NCI-H748 treated with DMSO at 0.1 percent for 48 hours (cell line): ENCODE data around the gene ARRB1.
"Not testable (repeated sequence)": the region's sequence is repeated elsewhere in the genome, so short reads cannot be mapped to it uniquely, and the experiment has no call there.

Experiments
- DNase-seq: peaks from one replicate; lab custom pipeline; 2025; lab: John Stamatoyannopoulos, UW

ARRB1 gene

DNA sequence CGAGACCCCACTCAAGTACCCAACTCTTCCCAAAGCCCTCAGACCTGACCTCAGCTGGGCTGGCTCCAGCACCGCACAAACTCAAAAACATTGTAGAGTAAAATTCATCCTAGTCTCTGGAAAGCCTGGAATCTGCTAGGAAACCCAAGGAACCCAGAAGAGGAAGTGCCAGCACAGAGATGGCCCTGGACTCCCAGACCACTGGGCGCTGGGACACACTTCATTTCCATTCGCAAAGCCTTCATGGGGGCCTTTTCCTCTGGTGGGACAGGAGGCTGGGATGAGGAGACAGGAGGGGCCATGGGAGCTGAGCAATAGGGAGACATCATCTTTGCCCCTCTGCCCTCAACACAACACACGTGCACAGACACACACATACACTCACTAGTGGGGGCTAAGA, 30.8 kb downstream of the ARRB1 start:
- DNase-seq = no peak

GRCh38 chr11:75320046-75320618, 31.3 kb downstream of the ARRB1 start:
- DNase-seq = no peak

- no peak for DNase-seq
Observed at GRCh38 chr11:75319035-75319877, 32.2 kb downstream of the ARRB1 start.

DNA sequence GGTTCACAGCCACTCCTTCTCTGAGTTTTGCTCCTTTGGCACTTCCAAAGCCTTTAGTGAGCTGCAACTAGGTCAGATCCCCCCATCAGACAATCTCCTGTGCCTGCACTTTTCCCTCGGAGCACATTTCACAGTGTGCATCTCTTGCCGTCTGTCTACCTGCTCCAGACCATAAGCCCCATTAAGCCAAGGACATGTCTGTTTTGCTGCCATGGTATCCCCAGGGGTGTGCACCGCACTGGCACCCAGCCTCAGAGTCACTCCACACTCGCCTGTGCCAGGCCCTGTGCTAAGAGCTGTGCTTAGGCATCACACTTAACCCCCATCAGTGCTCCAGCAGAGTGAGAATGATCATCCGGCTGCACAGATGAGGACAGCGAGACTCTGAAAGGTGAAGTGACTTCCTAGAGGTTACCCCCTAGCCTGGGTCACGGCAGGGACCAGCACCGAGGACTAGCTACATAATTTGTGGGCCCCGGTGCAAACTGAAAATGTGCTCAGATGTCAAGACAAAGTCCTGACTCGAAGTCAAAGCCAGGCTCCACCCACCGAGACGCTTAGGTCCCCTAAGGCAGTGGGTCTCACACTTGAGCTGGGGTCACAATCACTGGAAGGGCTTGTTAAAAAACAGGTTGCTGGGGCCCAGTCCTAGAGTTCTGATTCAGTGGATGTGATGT, 33.9 kb downstream of the ARRB1 start:
- DNase-seq = no peak

GRCh38 chr11:75315439-75315805, 36.0 kb downstream of the ARRB1 start:
- no peak for DNase-seq

DNA sequence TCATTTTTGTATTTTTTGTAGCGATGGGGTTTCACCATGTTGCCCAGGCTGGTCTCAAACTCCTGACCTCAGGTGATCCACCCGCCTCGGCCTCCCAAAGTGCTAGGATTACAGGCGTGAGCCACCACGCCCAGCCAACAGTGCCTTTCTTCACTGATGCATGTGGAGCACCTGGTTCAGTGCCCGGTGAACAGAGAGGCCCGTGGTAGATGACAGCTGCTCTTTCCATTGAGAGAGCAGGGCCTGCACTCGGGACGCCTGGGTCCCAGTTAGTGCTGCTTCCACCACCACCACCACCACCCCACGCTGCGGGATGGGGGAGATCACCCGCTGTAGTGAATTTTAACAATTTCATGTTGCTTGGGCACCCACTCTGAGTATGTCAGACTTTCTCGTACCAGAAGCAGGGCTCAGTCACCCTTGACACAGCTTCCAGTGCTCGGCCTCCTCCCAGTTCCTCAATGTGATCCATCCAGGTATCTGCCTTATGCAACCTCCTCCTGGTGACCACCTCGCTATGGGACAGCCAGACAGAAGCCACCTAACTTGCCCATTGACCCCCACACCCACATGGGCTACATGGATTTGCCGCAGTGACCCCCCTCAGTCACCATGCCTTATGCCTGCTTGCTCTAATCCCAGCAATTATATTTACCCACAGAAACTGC, 36.6 kb downstream of the ARRB1 start:
- DNase-seq = no peak

- DNase-seq = no peak
Observed at GRCh38 chr11:75313513-75314272, 37.8 kb downstream of the ARRB1 start.

- DNase-seq = no peak
Observed at GRCh38 chr11:75312346-75312745, 39.1 kb downstream of the ARRB1 start.

DNA sequence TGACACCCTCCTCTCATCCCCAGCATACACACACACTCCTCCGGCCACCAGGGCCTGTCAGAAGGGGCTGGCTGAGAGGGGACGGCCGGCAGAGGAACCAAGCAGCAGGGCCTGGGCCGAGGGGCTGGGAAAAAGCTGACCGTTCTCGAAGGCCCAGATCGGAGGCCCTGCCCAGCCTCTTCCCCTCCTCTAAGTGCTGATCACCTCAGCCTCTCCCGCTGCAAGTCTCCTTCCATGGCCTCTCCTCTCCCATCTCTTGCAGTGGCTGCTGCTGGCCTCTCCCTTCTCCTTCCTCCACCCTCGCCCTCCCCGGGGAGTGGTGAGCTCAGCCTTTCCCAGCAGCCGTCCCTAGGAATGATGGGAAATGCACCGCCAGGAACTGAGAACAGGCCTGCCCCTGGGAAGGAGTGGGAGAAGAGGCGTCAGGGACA, 39.6 kb downstream of the ARRB1 start:
- DNase-seq = no peak

GRCh38 chr11:75308986-75309385, 42.5 kb downstream of the ARRB1 start:
- no peak for DNase-seq

- DNase-seq = no peak
Observed at GRCh38 chr11:75308116-75308515, 43.3 kb downstream of the ARRB1 start.

- DNase-seq = no peak
Observed at GRCh38 chr11:75307058-75307457, 44.4 kb downstream of the ARRB1 start.

- no peak for DNase-seq
Observed at GRCh38 chr11:75306529-75306928, 44.9 kb downstream of the ARRB1 start.

DNA sequence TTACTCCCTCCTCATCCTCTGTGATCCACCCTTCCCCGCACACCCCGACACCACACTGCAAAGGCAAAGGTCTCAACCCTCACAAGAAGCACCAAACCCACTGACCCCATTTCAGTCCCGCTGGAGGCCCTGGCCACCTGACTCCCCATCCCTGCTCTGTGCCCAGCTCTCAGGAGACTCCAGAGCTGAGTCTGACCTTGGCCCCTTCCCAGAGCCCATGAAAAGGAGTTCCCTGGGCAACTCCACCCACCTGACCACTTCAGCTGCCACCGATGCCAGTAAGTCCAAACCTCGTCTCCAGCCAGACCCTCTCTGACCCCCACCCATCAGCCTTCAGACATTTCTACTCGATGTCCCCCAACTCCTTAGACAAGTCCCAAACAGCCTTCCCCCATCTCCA, 45.5 kb downstream of the ARRB1 start:
- no peak for DNase-seq

- no peak for DNase-seq
Observed at GRCh38 chr11:75305452-75305851, 46.0 kb downstream of the ARRB1 start.

DNA sequence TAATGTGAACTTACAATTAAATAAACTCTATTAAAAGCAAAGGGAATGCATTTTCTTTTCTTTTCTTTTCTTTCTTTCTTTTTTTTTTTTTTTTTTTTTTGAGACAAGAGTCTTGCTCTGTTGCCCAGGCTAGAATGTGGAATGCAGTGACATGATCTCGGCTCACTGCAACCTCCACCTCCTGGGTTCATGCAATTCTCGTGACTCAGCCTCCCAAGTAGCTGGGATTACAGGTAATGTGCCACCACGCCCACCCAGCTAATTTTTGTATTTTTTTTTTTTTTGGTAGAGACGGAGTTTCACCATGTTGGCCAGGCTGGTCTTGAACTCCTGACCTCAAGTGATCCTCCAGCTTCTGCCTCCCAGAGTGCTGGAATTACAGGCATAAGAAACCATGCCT, 46.5 kb downstream of the ARRB1 start:
- not testable (repeated sequence) for DNase-seq

- DNase-seq = no peak
Observed at GRCh38 chr11:75303544-75304224, 47.8 kb downstream of the ARRB1 start.

DNA sequence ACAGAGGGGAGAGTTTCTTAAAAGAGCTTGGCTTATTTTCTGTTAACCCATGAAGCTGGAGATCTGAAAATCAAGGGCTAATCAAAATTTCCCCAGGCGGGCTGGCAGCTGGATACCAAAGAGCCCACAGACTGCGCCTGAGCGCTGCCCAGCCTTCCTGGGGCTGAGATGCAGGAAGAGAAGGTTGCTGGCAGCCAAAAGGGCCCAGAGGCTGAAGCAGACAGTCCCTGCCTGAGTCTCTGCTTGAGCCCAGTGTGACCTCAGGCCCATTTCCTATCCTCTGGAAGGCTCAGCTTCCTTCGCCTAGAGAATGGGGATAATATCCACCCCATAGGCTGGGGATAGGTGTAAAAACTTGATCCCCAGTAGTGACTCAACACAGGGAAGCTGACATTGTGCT, 49.1 kb downstream of the ARRB1 start:
- no peak for DNase-seq

DNA sequence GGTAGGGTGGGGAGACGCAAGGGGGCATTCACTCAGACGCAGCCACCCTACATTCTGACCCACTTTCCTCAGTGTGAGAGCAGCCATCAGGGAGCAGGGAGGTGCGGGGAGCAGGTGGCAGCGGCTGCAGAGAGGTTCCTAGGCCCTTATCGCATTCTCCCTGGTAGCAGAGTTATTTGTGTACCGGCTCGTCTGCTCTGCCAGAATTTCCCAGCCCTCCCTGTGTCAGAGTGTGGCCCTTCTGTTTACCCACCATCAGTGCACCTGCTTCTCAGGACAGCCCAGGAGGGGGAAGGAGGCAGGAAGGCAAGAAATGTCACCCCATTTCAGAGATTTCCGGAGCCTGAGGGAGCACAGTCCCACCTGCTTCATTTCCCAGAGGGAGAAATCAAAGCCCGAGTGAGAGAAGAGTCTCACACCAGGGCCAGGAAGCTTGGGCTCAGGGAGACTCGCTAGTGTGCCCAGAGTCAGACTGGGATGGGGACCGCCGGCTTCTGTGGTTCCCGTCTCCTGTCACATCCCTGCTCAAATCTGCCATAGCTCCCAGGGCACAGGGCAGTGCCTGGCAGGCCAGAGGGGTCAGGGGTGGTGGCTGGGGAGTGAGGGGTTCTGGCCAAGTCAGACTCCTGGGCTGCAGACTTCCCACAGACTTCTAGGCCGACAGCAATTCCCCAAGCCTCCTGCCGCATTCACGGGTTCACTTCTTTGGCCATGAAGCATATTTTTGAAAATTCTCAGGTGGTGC, 49.7 kb downstream of the ARRB1 start:
- no peak for DNase-seq

- DNase-seq = no peak
Observed at GRCh38 chr11:75301131-75301530, 50.3 kb downstream of the ARRB1 start.

DNA sequence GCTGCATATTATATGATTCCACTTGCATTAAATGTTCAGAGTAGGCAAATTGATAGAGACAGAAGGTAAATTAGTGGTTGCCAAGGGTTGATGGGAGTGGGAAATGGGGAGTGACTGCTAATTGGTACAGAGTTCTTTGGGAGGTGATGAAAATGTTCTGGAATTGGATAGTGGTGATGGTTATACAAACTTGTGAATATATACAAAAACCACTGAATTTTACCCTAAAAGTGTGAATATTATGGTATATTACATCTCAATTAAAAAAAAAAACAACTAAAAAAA, 52.5 kb downstream of the ARRB1 start:
- no peak for DNase-seq
